Spleen (tissue), 13 donors: ENCODE data around the gene OR2T6. TPM values are rescaled to one million over a fixed set of nuclear protein-coding genes. Genes with fewer than 3 reads are reported as not detected.

Experiments used
- DNase-seq: peaks from one replicate; pipeline ENCODE4 v3.0.0-alpha.2; 2020
- H3K27ac ChIP-seq, 8 donors: fragments of 200-600 bp; sonication (generic) in 7 of 8; 1 replicate in 4 of 8; 2 replicates in 4 of 8; pipeline versions ENCODE4 v1.5.0 to v1.8.0; 2016 to 2021; ENCODE audit warnings: inconsistent platforms in 4 of 8, mild to moderate bottlenecking in 4 of 8, moderate library complexity in 1 of 8
- H3K27me3 ChIP-seq, 7 donors: fragments of 200-600 bp; sonication (generic) in 6 of 7; replicated peaks in 1 of 7; 1 replicate in 4 of 7; 2 replicates in 3 of 7; pipeline versions ENCODE4 v1.5.0 to v1.8.0; 2016 to 2021; ENCODE audit warnings: inconsistent platforms in 3 of 7, mild to moderate bottlenecking in 1 of 7
- H3K36me3 ChIP-seq, 6 donors: fragments of 200-600 bp; sonication (generic) in 5 of 6; 1 replicate in 4 of 6; 2 replicates in 2 of 6; pipeline versions ENCODE4 v1.5.0 to v1.8.0; 2016 to 2021; ENCODE audit warnings: inconsistent platforms in 2 of 6
- H3K4me1 ChIP-seq, 6 donors: fragments of 200-600 bp; sonication (generic) in 5 of 6; 1 replicate in 3 of 6; 2 replicates in 3 of 6; pipeline versions ENCODE4 v1.5.0 to v1.8.0; 2016 to 2021; ENCODE audit warnings: inconsistent platforms in 3 of 6
- H3K4me3 ChIP-seq, 8 donors: fragments of 200-600 bp; sonication (generic) in 7 of 8; 1 replicate in 4 of 8; 2 replicates in 4 of 8; pipeline versions ENCODE4 v1.5.0 to v1.8.0; 2016 to 2021; ENCODE audit warnings: inconsistent platforms in 4 of 8, mild to moderate bottlenecking in 4 of 8, moderate library complexity in 2 of 8
- H3K9me3 ChIP-seq, 8 donors: fragments of 200-600 bp; sonication (generic) in 7 of 8; 1 replicate in 4 of 8; 2 replicates in 4 of 8; pipeline versions ENCODE4 v1.5.0 to v1.8.0; 2016 to 2021; ENCODE audit warnings: inconsistent platforms in 4 of 8
- CTCF ChIP-seq, 11 experiments: fragments of 200-600 bp in 7 of 11; fragments of 450-650 bp in 4 of 11; sonication (generic) in 4 of 11; IDR thresholded peaks in 8 of 11; conservative IDR thresholded peaks in 3 of 11; 1 replicate in 7 of 11; 2 replicates in 4 of 11; pipeline versions ENCODE4 v1.4.0 to v1.8.0; 2016 to 2021; ENCODE audit warnings: antibody characterized with exemption in 11 of 11, inconsistent platforms in 4 of 11, mild to moderate bottlenecking in 1 of 11
- POLR2A ChIP-seq, 3 donors: fragments of 450-650 bp; IDR thresholded peaks; one replicate each; pipeline ENCODE4 v1.5.1; 2017; ENCODE audit warnings: antibody characterized with exemption in 3 of 3, mild to moderate bottlenecking in 1 of 3
- POLR2AphosphoS5 ChIP-seq, 3 donors: sonication (generic); formaldehyde crosslinking; IDR thresholded peaks; one replicate each; pipeline ENCODE4 v1.5.1; 2017; ENCODE audit warnings: antibody characterized with exemption in 3 of 3
- WGBS, 5 donors: extraction: QIAGEN DNeasy Blood & Tissue Kit in 3 of 5; methylation state at CpG; one replicate each; pipeline versions ENCODE4 v1.1.5 to v1.1.7; 2013 to 2018; 5-methylcytosine and 5-hydroxymethylcytosine counted together
- intact Hi-C: fragments of 100-400 bp; cut with DNase I; formaldehyde crosslinking; loops from one replicate; pipeline ENCODE4 v1.15.0; 2023; ENCODE audit warnings: low total_unique reads
- long read RNA-seq, 2 donors: transcript quantifications; one replicate each; lab custom pipeline, GENCODE V29; 2026
- polyA plus RNA-seq, 3 donors: library from polyadenylated mRNA; stranded (reverse); fragments of 200-250 nt; gene quantifications; one replicate each; pipeline ENCODE4 v1.2.1, GENCODE V29; 2013
- total RNA-seq, 7 donors: library from RNA; depleted of rRNA in 3 of 7; stranded (reverse); fragments of >200 nt in 3 of 7; fragmentation: NEBNext Ultra II Directional in 4 of 7; extraction: Animal tissue kit (Norgen Biotek cat#: 25700) in 4 of 7; gene quantifications; one replicate each; pipeline versions ENCODE4 v1.1.0 to v1.2.1, GENCODE V29; 2016 to 2021
- donor health status: healthy with polysubstance abuse.
- donor health status: DM: no; HTN: no; CAD: no; lungs with moderate emphysema.
- donor health status: DM: no; HTN: no; CAD: no.
- donor health status: Bipolar disorder and iron deficiency.
- donor health status: healthy.
- donor health status: DM: no; HTN: no; CAD: no.
- donor health status: DM: yes; HTN: yes; CAD: no.

The OR2T6 gene
- not detected for total RNA-seq
- not detected for polyA plus RNA-seq
- long read RNA-seq, donor 1, result 0 reads
- long read RNA-seq, donor 2, result 0 reads

GRCh38 chr1:248375446-248375845 is at the start of gene OR2T6:
TSS of gene OR2T6 (plus strand) at chr1:248375746. CDS start at chr1:248387609, 11,863 bp downstream.
- Histone ChIP-seq H3K4me1 (no peaks in the 10 kb centered on the region), H3K27ac (no peak within 1 kb of the TSS), H3K9me3 (no peaks in the 10 kb centered on the region), H3K36me3 (no peaks in the 10 kb centered on the region), H3K27me3 (no peaks in the 10 kb centered on the region), H3K4me3 (no peak within 1 kb of the TSS)
- DNase-seq, result no peak
- no peak for TF ChIP-seq CTCF (IDR thresholded peaks at IDR 0.05 in 8 of 11, conservative IDR thresholded peaks at IDR 0.05 in 3 of 11)
- no peak for TF ChIP-seq POLR2AphosphoS5 (IDR thresholded peaks at IDR 0.05)
- TF ChIP-seq POLR2A (IDR thresholded peaks at IDR 0.05), result no peak
- intact Hi-C loops, result no loop called here

- WGBS, 5 donors, result 47 to 56% (median 51%) methylated on average over 3 of the region's 3 CpGs
- Histone ChIP-seq H3K36me3 (no peaks in the 10 kb centered on the region), H3K4me1 (no peaks in the 10 kb centered on the region), H3K9me3 (no peaks in the 10 kb centered on the region), H3K27me3 (no peaks in the 10 kb centered on the region), H3K27ac (no peak overlapping the region), H3K4me3 (no peak overlapping the region)
- no peak for DNase-seq
- TF ChIP-seq CTCF (IDR thresholded peaks at IDR 0.05 in 8 of 11, conservative IDR thresholded peaks at IDR 0.05 in 3 of 11), result no peak
- TF ChIP-seq POLR2AphosphoS5 (IDR thresholded peaks at IDR 0.05), result no peak
- no peak for TF ChIP-seq POLR2A (IDR thresholded peaks at IDR 0.05)
- intact Hi-C loops, result no loop called here
These were observed 32.1 kb upstream of the OR2T6 start for GRCh38 chr1:248343451-248343850.

GRCh38 chr1:248348475-248348874 is 27.1 kb upstream of the OR2T6 start, which contains the start of gene OR14C36:
TSS of gene OR14C36 (plus strand) at chr1:248348775. CDS start at chr1:248348775, 0 bp downstream.
- intact Hi-C loops, result no loop called here
- DNase-seq, result no peak
- H3K9me3 ChIP-seq, result no peaks in the 10 kb centered on the region
- TF ChIP-seq POLR2A (IDR thresholded peaks at IDR 0.05), result no peak
- no peak for TF ChIP-seq POLR2AphosphoS5 (IDR thresholded peaks at IDR 0.05)
- no peak for TF ChIP-seq CTCF (IDR thresholded peaks at IDR 0.05 in 8 of 11, conservative IDR thresholded peaks at IDR 0.05 in 3 of 11)
- H3K27ac ChIP-seq, result no peak within 1 kb of the TSS
- no peaks in the 10 kb centered on the region for H3K4me1 ChIP-seq
- H3K36me3 ChIP-seq, result no peaks in the 10 kb centered on the region
- H3K27me3 ChIP-seq, result no peaks in the 10 kb centered on the region
- WGBS, 5 donors, result 68 to 79% (median 74%) methylated on average over 4 of the region's 4 CpGs
- no peak within 1 kb of the TSS for H3K4me3 ChIP-seq

- Histone ChIP-seq H3K27ac (no peak overlapping the region), H3K36me3 (no peaks in the 10 kb centered on the region), H3K4me1 (no peaks in the 10 kb centered on the region), H3K4me3 (no peak overlapping the region), H3K27me3 (no peaks in the 10 kb centered on the region), H3K9me3 (peaks cover 0 to 7% (median under 1%) of the 10 kb centered on the region in 8 donors)
- no peak for TF ChIP-seq POLR2A (IDR thresholded peaks at IDR 0.05)
- no peak for TF ChIP-seq POLR2AphosphoS5 (IDR thresholded peaks at IDR 0.05)
- intact Hi-C loops, result no loop called here
- DNase-seq, result no peak
- 75 to 89% (median 84%) methylated on average over 3 of the region's 3 CpGs for WGBS, 5 donors
These were observed 16.1 kb upstream of the OR2T6 start for GRCh38 chr1:248359415-248359814.
